Stimulated activated CD8-positive, alpha-beta memory T cell treated with anti-CD3 and anti-CD28 coated beads, Interleukin-7, amount 100 ng/mL, for 48 hours (primary cell): ENCODE results near the gene CCT5.
"Not testable (repeated sequence)": the region's sequence is repeated elsewhere in the genome, so short reads cannot be mapped to it uniquely, and the experiment has no call there.

Experiments
- DNase-seq, 2 donors: peaks; one replicate each; pipeline ENCODE4 v3.0.0-alpha.2; 2020; ENCODE audit warnings: low read depth in 1 of 2; ENCODE audit errors: extremely low read depth in 1 of 2

Gene CCT5

DNA sequence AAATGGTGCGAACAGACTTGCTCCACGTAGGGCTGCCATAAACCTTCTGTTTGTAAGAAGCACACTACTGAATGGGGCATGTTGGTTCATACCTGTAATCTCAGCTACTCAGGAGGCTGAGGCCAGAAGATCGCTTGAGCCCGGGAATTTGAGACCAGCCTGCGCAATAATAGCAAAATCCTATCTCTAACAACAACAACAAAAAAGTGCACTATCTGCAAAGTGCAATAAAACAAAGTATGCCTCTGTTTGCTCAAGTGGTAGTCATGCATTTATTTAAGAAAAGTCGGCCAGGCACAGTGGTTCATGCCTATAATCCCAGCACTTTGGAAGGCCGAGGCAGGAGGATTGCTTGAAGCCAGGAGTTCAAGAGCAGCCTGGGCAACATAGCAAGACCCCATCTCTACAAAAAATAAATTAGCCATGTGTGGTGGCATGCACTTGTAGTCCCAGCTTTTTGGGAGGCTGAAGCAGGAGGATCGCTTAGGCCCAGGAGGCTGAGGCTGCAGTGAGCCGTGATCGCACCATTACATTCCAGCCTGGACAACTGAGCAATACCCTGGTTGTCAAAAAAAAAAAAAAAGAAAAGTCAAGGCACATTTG, 5.6 kb upstream of the CCT5 start:
- no peak for DNase-seq

DNA sequence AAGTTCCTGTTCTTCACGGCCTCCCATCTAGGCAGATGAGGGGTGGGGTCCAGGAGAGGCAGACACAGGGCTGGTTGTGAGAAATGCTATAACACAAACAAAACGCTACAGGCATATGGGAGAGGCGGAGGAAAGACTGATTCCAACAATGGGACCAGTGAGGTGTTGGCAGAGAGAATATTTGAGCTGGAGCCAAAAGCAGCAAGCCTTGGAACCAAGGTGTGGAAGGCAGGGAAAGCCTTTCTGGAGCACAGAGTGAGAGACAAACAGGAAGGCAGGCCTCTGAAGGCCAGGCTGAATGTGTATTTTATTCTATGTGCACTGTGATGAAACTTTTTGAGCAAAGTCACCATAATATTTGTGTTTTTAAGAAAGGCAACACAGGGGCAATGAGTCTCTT, 3.3 kb upstream of the CCT5 start:
- no peak for DNase-seq

DNA sequence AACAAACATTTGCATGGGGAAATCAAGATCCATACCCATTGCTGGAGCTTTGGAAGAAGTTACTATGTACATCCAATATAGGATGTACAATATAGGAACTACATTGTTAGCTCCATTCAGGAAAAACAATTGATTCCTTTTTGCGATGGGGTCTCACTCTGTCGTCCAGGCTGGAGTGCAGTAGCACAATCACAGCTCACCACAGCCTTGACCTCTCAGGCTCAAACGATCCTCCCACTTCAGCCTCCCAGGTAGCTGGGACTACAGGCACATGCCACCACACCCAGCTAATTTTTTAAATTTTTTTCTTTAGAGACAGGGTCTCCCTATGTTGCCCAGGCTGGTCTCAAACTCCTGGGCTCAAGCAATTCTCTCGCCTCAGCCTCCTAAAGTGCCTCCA, 2.9 kb upstream of the CCT5 start:
- not testable (repeated sequence) for DNase-seq

DNA sequence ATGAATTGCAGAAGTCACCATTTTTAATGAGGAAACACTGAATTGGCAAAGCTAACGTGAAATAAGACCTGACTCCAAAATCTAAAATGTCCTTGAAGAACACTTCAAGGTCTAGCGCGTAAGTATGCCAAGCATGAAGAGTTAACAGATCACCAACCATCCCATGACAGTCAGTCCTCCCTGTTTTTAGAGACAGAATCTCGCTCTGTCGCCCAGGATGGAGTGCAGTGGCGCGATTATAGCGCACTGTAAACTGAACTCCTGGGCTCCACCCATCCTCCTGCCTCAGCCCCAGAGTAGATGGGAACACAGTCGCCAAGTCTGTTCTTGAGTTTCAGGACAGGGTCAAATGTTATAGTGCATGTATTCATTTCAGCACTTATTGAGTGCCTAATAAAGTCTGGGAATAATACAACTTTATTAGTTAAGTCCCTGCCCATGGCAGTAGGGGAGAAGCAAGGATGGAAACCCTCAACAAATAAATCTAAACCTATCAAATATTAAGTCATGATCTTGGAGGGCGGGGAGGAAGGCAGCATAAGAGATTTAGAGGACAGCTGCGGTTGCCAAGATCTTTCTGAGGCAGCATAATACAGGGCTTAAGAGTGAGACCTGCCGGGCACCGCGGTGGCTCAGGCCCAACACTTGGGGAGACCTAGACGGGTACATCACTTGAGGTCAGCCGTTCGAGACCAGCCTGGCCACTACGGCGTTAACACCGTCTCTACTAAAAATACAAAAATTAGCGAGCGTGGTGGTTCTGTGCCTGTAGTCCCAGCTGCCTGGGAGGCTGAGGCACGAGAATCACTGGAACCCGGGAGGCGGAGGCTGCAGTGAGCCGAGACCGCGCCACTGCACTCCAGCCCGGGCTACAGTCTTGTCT, 1.5 kb upstream of the CCT5 start:
- no peak for DNase-seq

DNA sequence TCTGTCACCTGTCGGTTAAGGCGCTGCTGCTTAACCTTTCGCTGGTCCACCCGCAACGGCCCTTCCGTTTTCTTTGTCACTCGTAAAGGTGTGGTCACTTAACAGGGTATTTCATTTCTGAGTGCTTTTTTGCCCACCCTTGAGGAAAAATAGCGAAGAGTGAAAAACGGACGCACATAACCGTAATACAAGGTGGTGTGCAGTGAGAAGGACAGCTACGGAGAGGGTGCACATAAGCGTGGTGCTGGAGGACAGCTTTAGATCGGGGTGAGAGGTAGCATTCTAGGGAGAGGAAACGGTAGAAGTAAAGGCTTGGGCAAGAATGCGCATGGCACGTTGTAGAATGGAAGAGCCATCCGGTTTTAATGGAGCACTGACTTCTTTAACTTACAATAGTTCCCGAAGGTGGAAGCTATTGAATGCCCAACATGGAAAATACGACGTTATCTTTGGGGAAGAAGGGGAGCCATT, 761 bp downstream of the CCT5 start:
- DNase-seq = no peak

DNA sequence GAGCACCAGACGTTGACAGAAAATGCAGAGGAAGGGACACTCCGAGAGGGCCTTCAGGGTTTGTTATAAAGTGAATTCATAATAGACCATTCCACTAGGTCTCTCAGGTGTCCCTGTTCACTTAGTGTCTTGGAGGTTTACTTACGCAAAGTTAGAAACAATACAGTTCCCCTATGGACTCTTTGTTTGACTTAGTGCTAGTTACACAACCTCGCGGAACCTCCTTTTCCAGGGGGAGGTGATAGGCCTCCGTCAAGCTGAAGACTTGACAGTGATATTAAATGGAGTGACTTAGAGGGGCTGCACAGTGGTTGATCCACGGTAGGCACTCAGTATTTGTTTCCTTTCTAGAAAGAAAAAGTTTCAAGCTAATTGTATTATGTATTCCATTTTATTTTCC, 1.3 kb downstream of the CCT5 start:
- no peak for DNase-seq

DNA sequence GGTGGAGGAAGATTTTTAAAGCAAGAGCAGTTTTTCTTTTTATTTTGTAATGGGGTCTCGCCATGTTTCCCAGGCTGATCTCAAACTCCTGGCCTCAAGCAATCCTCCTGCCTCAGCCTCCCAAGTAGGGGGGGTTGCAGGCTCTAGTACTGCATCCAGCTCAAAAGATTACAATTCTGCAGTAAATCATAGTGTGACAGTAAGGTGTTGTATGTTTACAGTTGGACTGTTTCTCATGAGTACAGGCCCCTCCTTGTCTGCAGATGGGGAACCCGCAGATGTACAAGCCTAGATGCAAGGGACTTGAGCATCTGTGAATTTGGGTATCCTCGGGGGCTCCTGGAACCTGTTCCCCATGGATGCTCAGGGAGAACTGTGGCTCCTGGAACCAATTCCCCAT, 3.3 kb downstream of the CCT5 start:
- no peak for DNase-seq

DNA sequence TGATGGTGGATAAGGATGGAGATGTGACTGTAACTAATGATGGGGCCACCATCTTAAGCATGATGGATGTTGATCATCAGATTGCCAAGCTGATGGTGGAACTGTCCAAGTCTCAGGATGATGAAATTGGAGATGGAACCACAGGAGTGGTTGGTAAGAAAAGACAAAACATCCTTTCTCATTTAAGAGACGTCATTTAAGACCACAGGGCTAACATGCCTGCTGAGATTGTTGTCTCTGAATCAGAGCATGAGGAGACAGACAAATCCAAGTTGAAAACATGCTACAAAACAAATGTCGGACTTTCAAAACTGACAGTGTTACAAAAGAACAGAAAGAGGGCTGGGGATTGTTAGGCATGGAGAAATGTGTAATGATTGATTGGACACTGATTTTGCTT, 4.6 kb downstream of the CCT5 start:
- no peak for DNase-seq

DNA sequence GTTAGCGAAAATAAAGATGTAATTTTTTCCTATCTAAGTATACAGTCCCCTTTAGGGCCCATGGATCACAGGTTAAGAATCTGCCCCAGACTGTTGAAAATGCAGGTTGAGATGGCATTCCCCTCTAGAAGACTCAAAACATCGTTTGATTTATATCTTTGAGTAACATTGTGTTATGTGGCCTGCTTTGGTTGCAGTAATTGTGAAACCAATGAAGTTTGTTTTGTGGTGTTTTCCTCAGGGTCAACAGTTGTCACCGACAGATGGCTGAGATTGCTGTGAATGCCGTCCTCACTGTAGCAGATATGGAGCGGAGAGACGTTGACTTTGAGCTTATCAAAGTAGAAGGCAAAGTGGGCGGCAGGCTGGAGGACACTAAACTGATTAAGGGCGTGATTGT, 7.8 kb downstream of the CCT5 start:
- DNase-seq = no peak

DNA sequence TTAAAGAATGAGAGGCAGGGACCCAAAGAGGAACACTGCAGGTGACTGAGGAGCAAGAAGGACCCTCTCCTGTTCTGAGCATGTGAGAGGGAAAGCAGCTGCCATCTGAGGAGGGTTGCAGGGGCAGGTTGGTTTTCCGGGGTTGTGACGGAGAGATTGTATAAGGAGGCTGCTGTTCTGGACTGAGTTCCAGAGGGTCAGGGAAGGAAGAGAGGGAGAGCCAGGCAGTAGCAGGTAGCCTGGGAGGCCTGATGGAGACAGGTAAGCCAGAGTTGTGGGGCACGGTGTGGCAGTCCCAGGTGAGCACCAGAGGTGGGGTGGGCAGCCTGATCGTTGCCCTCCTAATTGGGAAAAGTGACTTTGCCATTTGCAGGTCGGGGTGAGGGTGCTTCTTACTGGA, 9.8 kb downstream of the CCT5 start:
- DNase-seq = no peak

DNA sequence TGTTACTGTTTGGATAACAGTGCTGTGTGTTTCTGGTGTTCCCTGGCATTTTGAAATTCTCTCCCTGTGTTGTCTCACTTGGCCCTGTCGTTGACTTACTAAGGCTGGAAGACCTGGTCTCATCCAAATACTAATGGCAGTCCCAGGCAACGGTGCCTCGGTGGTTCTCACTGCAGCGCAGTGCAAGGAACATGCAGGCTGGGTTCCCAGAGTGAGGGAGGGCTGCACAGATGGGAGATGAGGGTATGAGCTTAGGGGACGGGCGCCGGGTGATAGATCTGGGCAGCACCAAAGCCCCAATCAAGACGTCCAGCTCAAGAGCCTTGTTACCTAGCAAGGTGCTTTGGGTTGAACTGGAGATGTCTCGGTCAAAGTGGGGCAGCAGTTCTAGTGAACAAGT, 11.0 kb downstream of the CCT5 start:
- DNase-seq = no peak

DNA sequence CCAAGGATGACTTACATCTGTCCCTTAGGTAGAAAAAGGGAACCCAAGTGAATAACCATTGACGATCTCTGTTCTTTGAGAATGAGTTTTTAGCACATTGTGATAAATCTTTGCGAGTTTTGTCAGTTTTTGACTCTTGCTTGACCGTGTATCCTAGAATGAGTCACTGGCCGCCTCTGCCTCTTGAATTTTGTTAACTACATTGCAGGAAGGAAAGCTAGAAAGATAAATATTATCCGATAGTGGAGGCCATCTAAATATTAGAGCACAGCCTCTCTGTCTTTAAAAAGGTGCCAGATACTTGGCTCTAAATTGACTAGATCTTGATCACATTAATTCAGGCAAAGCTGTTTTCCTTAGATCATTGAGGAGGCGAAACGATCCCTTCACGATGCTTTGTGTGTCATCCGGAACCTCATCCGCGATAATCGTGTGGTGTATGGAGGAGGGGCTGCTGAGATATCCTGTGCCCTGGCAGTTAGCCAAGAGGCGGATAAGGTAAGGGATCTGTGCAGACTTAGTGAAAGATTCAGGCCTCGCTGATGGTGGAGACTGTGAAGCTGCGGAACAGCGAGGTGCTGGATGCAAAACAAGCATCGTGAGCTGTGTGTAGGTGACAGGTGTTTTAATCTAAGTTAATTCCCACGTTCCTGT, 12.2 kb downstream of the CCT5 start:
- DNase-seq = no peak

DNA sequence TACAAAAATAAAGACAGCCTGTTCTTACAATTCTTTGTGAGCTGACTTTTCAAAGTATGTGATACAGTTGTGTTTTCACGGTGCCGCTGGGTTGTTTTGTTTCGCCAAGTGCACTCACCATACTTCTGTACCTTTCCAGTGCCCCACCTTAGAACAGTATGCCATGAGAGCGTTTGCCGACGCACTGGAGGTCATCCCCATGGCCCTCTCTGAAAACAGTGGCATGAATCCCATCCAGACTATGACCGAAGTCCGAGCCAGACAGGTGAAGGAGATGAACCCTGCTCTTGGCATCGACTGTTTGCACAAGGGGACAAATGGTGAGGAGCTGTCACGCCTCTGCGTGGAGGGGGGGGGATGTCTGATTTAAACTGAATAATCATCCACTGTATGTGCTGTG, 12.9 kb downstream of the CCT5 start:
- no peak for DNase-seq

DNA sequence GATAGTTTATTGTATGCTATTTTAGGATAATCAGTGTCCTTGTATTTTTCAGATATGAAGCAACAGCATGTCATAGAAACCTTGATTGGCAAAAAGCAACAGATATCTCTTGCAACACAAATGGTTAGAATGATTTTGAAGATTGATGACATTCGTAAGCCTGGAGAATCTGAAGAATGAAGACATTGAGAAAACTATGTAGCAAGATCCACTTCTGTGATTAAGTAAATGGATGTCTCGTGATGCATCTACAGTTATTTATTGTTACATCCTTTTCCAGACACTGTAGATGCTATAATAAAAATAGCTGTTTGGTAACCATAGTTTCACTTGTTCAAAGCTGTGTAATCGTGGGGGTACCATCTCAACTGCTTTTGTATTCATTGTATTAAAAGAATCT, 14.5 kb downstream of the CCT5 start:
- no peak for DNase-seq

DNA sequence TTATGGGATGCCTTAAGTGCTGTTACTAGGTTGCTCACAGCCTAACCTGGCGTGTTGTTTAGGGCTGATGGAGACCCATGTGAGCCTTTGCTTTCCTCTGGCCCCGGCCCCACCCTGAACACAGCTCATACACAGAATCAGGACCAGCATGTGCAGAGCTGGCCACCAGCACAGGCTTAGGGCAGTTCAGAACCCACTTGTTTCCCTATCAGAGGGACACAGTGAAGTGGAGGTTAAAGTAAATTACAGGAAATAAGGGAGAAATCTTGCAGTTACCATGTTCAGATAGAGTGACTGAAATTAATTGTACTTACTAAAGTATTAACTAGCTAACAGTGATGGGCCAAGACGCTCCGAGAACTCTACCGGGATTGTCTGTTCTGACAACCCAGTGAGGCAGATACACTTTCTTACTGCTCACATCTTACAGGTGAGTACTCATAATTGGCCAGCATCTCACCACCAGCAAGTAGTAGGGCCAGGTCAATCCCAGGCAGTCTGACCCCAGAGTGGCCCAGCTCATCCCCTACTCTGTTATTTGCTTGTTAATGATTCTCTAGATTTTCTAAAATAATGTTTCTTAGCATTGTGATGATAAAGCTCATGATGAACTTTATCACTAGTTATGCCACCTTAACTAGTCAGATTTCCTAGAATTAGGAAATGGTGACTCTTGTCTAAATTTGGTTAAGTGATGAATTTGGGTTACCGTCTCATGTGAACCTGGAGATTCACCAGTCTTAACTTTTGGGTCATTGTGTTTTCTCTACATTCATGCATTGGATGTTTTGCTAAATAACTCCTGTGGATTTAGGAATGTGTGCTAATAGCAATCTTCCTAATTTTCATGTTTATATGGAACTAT, 15.4 kb downstream of the CCT5 start:
- DNase-seq = no peak

DNA sequence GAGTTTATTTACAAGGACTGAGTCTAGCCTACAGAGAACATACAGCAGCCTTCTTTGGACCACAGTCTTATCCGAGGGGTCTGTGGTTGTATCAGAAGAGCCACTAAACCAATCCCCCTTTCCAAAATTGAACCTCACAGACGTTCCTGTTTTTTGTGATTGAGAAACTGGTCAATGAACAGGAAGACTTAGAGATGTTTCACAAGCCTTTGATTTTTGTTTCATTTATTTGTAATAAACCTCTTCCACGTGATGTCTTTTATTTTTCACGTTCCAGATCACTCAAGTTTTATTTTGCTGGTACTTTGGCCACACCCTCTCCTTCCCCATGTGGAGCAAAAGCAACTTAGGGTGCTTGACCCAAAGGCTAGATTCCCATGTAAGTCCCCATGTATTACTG, 16.1 kb downstream of the CCT5 start:
- DNase-seq = no peak

DNA sequence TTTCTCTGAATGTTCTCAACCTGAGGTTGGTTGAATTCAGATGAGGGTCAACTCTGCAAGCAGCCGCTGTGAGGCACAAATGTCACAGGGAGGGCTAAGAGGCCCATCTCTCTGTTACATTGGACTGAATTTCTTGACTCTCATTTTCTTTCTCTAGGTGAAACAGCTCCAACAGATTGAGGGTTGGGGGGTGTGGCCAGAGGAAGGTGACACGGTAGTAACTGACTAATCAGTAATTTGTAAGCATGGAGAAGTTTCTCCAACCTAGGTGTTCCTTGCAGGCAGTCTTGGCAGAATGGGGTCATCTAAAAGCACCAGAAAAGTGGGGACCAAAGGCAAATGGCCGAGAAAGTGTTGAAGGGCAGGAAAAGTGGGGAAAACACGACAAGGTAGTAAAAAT, 16.8 kb downstream of the CCT5 start:
- no peak for DNase-seq

DNA sequence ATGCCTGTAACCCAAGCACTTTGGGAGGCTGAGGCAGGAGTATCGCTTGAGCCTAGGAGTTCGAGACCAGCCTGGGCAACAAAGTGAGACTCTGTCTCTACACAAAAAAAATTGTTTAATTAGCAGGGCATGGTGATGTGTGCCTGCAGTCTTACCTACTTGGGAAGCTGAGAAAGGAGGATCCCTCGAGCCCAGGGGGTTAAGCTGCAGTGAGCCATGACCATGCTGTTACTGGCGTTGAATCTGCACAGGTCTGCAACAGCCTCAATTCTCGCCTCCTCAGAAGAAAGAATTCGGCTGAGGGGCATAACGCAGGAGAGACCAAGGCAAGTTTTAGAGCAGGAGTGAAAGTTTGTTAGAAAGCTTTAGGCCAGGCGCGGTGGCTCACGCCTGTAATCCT, 18.0 kb downstream of the CCT5 start:
- no peak for DNase-seq

DNA sequence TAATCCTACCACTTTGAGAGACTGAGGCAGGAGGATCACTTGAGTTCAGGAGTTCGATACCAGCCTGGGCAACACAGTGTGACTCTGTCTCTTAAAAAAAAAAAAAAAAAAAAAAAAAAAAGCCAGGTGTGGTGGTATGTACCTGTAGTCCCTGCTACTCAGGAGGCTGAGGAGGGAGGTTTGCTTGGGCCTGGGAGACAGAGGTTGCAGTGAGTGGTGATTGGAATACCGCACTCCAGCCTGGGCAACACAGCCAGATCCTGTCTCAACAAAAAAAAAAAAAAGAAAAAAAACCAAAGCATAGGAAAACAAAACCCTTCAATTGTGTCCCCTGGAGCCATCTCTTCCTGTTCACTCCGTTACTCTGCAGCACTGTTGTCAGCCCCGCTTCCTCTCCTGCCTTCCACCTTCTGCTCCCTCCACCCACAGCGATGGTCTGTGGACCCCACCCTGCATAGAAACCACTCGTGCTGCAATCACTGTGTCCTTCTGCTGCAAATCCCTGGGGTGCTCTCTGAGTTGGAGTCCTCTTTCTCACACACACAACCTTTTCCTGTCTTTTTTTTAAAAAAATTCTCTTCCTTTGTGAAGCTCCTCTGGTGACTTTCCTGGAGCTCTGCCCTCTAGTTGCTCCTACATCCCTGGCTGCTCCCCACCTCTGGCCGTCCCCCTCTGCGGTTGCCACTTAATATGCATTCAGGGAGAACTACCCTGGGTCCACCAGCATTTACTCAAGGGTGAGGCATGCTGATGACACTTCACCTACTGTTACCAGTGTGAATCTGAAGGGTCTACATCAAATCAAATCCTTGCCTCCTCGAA, 22.2 kb downstream of the CCT5 start:
- DNase-seq = no peak

DNA sequence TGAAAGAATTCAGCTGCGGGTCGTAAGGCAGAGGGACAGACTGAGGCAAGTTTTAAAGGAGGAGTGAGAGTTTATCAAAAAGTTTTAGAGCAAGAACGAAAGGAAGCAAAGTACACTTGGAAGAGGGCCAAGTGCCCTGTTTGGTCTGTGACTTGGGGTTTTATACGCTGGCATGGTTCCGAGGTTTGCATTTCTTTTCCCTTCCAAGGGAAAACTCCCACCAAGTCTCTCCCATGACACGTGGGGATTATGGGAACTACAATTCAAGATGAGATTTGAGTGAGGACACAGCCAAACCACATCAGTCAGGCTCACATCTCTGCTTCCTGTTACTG, 22.8 kb downstream of the CCT5 start:
- not testable (repeated sequence) for DNase-seq
